ENCODE measurements around the gene PLXNC1. TPM values are rescaled to one million over a fixed set of nuclear protein-coding genes. Genes with fewer than 3 reads are reported as not detected.
A peak's percentile ranks its signal among the peaks of the same experiment; 100 is the strongest.

The PLXNC1 gene
- polyA plus RNA-seq, 1 of the 3 experiments (the other 2 are of a cell fraction) = 0.23 TPM

DNA sequence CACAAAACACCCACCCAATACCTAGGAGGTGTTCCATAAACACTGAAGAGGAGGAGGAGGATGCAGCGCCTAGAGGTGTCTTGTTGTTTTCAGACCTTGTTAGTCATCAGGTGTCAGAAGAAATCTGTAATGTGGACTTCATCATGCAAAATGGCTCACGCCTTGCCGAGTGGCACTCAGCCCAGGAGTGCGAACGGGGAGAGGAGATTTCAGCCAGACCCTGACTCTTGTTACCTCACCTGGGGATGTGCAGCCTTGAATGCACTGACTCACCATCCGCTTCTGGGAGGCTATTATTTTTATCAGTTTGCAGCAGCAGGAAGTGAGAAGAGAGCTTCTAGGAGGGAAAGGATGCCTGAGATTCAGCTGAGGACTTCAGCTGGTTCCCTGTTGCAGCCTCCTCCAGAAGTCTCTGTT, 48.2 kb upstream of the PLXNC1 start:
- H2AFZ ChIP-seq (ENCODE audit: low read depth) = peak overlapping the region; percentile 18; the same call in 1 of the 2 replicates
- peak overlapping the region; percentile 90 for H3K4me2 ChIP-seq
- peak overlapping the region; percentile 6 to 82; a peak in 2 of 4 replicates for H3K27ac ChIP-seq (ENCODE audit: low read depth in 2 of 2, low read length in 1 of 2)
- peak overlapping the region; percentile 68 for H3K9ac ChIP-seq
- WGBS (ENCODE audit: low lambda C conversion rate) = 29% methylated on average over 5 of the region's 6 CpGs
- H3K36me3 ChIP-seq (replicated peaks in 1 of 2; ENCODE audit: control insufficient read depth in 1 of 2, insufficient read depth in 2 of 2, low read length in 1 of 2) = no peaks in the 10 kb centered on the region
- no peaks in the 10 kb centered on the region for H4K20me1 ChIP-seq (ENCODE audit: insufficient read depth)
- H3K9me2 ChIP-seq = no peaks in the 10 kb centered on the region
- H3K9me3 ChIP-seq = no peaks in the 10 kb centered on the region
- peaks cover 21% of the 10 kb centered on the region for H3F3A ChIP-seq (replicated peaks; ENCODE audit: insufficient read depth)
- no peaks in the 10 kb centered on the region for H3K27me3 ChIP-seq (ENCODE audit: insufficient read depth)
- DNase-seq = no peak
- POLR2A ChIA-PET = interaction anchor here (1.8 kb wide), 1 partner anchor 212 kb away, joined by 4 read pairs; no protein-coding TSS in a partner anchor
- CTCF ChIA-PET = interaction anchor here (1.0 to 8.7 kb wide), 24 partner anchors 12 to 1112 kb away, joined by 3 to 182 read pairs (median 6); partner anchors contain the start of gene SOCS2
- TF ChIP-seq GABPA (IDR thresholded peaks at IDR 0.05; ENCODE audit: low read depth) (no peak; the same call in 1 of the 2 replicates), CHD2 (IDR thresholded peaks at IDR 0.05; ENCODE audit: low read length, partially characterized antibody) (no peak), NFIC (IDR thresholded peaks at IDR 0.05; ENCODE audit: borderline replicate concordance) (peak; percentile 27; the same call in 1 of the 2 replicates), POLR2AphosphoS5 (IDR thresholded peaks at IDR 0.05; ENCODE audit: low read depth, low read length) (no peak), MXI1 (IDR thresholded peaks at IDR 0.05; ENCODE audit: low read depth, low read length) (no peak), TCF12 (IDR thresholded peaks at IDR 0.05) (peak; percentile 76), RXRA (IDR thresholded peaks at IDR 0.05; ENCODE audit: borderline replicate concordance, low read depth) (peak; percentile 57; the same call in 1 of the 2 replicates), MAX (IDR thresholded peaks at IDR 0.05; ENCODE audit: low read depth) (0 out of 2 replicates have a peak, but pooled peaks have one; percentile 20), JUND (IDR thresholded peaks at IDR 0.05) (peak; percentile 69), FOSL2 (IDR thresholded peaks at IDR 0.05; ENCODE audit: borderline replicate concordance, low read depth) (peak; percentile 64; the same call in 1 of the 2 replicates), RCOR1 (IDR thresholded peaks at IDR 0.05; ENCODE audit: low read length) (no peak), USF2 (IDR thresholded peaks at IDR 0.05; ENCODE audit: borderline replicate concordance, low read depth, low read length) (no peak), FOXJ3 (CRISPR knock-in tag; IDR thresholded peaks at IDR 0.05) (no peak), SIN3A (IDR thresholded peaks at IDR 0.05; ENCODE audit: borderline replicate concordance, low read depth, low read length) (no peak), SMC3 (IDR thresholded peaks at IDR 0.05; ENCODE audit: low read depth, low read length) (no peak), PBX3 (IDR thresholded peaks at IDR 0.05) (peak; percentile 63), FOXM1 (IDR thresholded peaks at IDR 0.05; ENCODE audit: low read depth) (no peak), EP300 (IDR thresholded peaks at IDR 0.05; ENCODE audit: borderline replicate concordance in 1 of 2, low read depth in 1 of 2, low read length in 1 of 2) (peak in 1 of 2 experiments; percentile 76; a peak in 1 of 4 replicates)
- no peaks in the 10 kb centered on the region for H3K79me2 ChIP-seq (ENCODE audit: insufficient read depth)
- peaks cover 8 to 14% of the 10 kb centered on the region in 2 experiments; a peak in 2 of 4 replicates for H3K4me1 ChIP-seq (ENCODE audit: control insufficient read depth in 1 of 2, insufficient read depth in 2 of 2, low read depth in 1 of 2, low read length in 1 of 2)
- H3K4me3 ChIP-seq (ENCODE audit: low read depth in 2 of 2, low read length in 1 of 2) = peak overlapping the region in 1 of 2 experiments; percentile 39; a peak in 1 of 4 replicates

Data from SK-N-SH (cell line).